Left renal cortex interstitium (tissue), 4 donors: ENCODE measurements around the gene INHA. TPM values are rescaled to one million over a fixed set of nuclear protein-coding genes. Genes with fewer than 3 reads are reported as not detected.

Experiments used
- DNase-seq, 4 donors: peaks; one replicate each; pipeline ENCODE4 v3.0.0-alpha.2; 2013; ENCODE audit warnings: low read depth in 4 of 4, low spot score in 2 of 4, missing footprints in 1 of 4
- polyA plus RNA-seq, 4 donors: library from polyadenylated mRNA; unstranded; fragments of 120-200 nt; gene quantifications; one replicate each; pipeline ENCODE4 v1.2.1, GENCODE V29; 2013; ENCODE audit not compliant: insufficient read length in 4 of 4

Gene INHA
- polyA plus RNA-seq, 4 donors = 0.46 to 2.4 (median 1.3) TPM

- DNase-seq = no peak
Observed at GRCh38 chr2:219571311-219572236, 536 bp upstream of the INHA start, which contains the start of gene OBSL1. Gene OBSL1 (minus strand): TSS chr2:219571539. CDS start chr2:219571232, 307 bp downstream.

GRCh38 chr2:219573166-219573565, 1.1 kb downstream of the INHA start:
- DNase-seq = no peak

- DNase-seq = no peak
Observed at GRCh38 chr2:219574484-219575311, 2.6 kb downstream of the INHA start.

GRCh38 chr2:219575566-219576504, 3.7 kb downstream of the INHA start:
- DNase-seq = no peak

GRCh38 chr2:219576505-219577388, 4.6 kb downstream of the INHA start:
- no peak for DNase-seq

- DNase-seq = no peak
Observed at GRCh38 chr2:219578811-219579613, 6.9 kb downstream of the INHA start.

GRCh38 chr2:219581346-219581745, 9.2 kb downstream of the INHA start:
- DNase-seq = no peak

GRCh38 chr2:219591091-219591490, 19.0 kb downstream of the INHA start:
- DNase-seq = no peak

- no peak for DNase-seq
Observed at GRCh38 chr2:219592736-219593135, 20.6 kb downstream of the INHA start.

- DNase-seq = no peak
Observed at GRCh38 chr2:219593154-219593553, 21.0 kb downstream of the INHA start.

- no peak for DNase-seq
Observed at GRCh38 chr2:219595256-219595655, 23.1 kb downstream of the INHA start.

GRCh38 chr2:219596954-219597551, 24.9 kb downstream of the INHA start:
- DNase-seq = no peak

- DNase-seq = peak; percentile 97
Observed at GRCh38 chr2:219597552-219598307, 25.6 kb downstream of the INHA start, which contains the start of gene STK11IP. Gene STK11IP (plus strand): TSS chr2:219597857. CDS start chr2:219598120, 263 bp downstream.

- no peak for DNase-seq
Observed at GRCh38 chr2:219598308-219599078, 26.4 kb downstream of the INHA start.

GRCh38 chr2:219603771-219604170, 31.7 kb downstream of the INHA start:
- DNase-seq = no peak

- no peak for DNase-seq
Observed at GRCh38 chr2:219605607-219605954, 33.5 kb downstream of the INHA start.

- DNase-seq = no peak
Observed at GRCh38 chr2:219607931-219608330, 35.8 kb downstream of the INHA start.
